H9 (cell line): ENCODE data around the gene RCSD1. TPM values are rescaled to one million over a fixed set of nuclear protein-coding genes. Genes with fewer than 3 reads are reported as not detected.

Experiments
- DNase-seq: peaks from one replicate; pipeline ENCODE4 v3.0.0-alpha.2; 2017
- H2AFZ ChIP-seq: one replicate; pipeline ENCODE4 v1.6.1; 2013; ENCODE audit warnings: mild to moderate bottlenecking, low read length, control low read depth, moderate library complexity
- H2AK5ac ChIP-seq: 2 replicates; pipeline ENCODE4 v1.6.1; 2013; ENCODE audit warnings: low read length, control low read depth, mixed read lengths; ENCODE audit not compliant: insufficient read length
- H2BK120ac ChIP-seq: one replicate; pipeline ENCODE4 v1.6.1; 2013; ENCODE audit warnings: low read depth, mild to moderate bottlenecking, low read length, control low read depth, inconsistent platforms; ENCODE audit not compliant: poor library complexity, severe bottlenecking
- H2BK12ac ChIP-seq: 2 replicates; pipeline ENCODE4 v1.6.1; 2013; ENCODE audit warnings: low read length, control low read depth, mixed read lengths, low read depth; ENCODE audit not compliant: insufficient read length
- H2BK15ac ChIP-seq: 2 replicates; pipeline ENCODE4 v1.6.1; 2013; ENCODE audit warnings: low read depth, low read length, control low read depth
- H2BK20ac ChIP-seq: one replicate; pipeline ENCODE4 v1.6.1; 2013; ENCODE audit warnings: low read depth, mild to moderate bottlenecking, low read length, control low read depth, inconsistent platforms; ENCODE audit not compliant: poor library complexity, severe bottlenecking
- H2BK5ac ChIP-seq: 2 replicates; pipeline ENCODE4 v1.6.1; 2013; ENCODE audit warnings: low read length, control low read depth, mixed read lengths; ENCODE audit not compliant: insufficient read length
- H3K14ac ChIP-seq: 2 replicates; pipeline ENCODE4 v1.6.1; 2013; ENCODE audit warnings: low read length, control low read depth; ENCODE audit not compliant: insufficient read depth
- H3K18ac ChIP-seq: 2 replicates; pipeline ENCODE4 v1.6.1; 2013; ENCODE audit warnings: low read depth, mild to moderate bottlenecking, mixed read lengths, low read length, control low read depth; ENCODE audit not compliant: insufficient read length
- H3K23ac ChIP-seq: 2 replicates; pipeline ENCODE4 v1.6.1; 2013; ENCODE audit warnings: low read length, control low read depth, mixed read lengths, low read depth; ENCODE audit not compliant: insufficient read length
- H3K23me2 ChIP-seq: 2 replicates; pipeline ENCODE4 v1.6.1; 2013; ENCODE audit warnings: low read depth, mild to moderate bottlenecking, mixed read lengths, low read length, control low read depth; ENCODE audit not compliant: insufficient read length, poor library complexity, severe bottlenecking
- H3K27ac ChIP-seq: 2 replicates; pipeline ENCODE4 v1.5.1; 2013; ENCODE audit warnings: low read length, control low read depth, mixed read lengths, low read depth; ENCODE audit not compliant: insufficient read length
- H3K27me3 ChIP-seq: 2 replicates; pipeline ENCODE4 v1.6.1; 2013; ENCODE audit warnings: low read length, control low read depth, inconsistent platforms; ENCODE audit not compliant: insufficient read depth
- H3K4ac ChIP-seq: 2 replicates; pipeline ENCODE4 v1.6.1; 2013; ENCODE audit warnings: low read depth, mild to moderate bottlenecking, control low read depth, inconsistent platforms, low read length, moderate library complexity
- H3K4me1 ChIP-seq: 2 replicates; pipeline ENCODE4 v1.6.1; 2013; ENCODE audit warnings: low read length, control low read depth, inconsistent platforms; ENCODE audit not compliant: insufficient read depth
- H3K4me2 ChIP-seq: 2 replicates; pipeline ENCODE4 v1.6.1; 2013; ENCODE audit warnings: low read length, control low read depth, mixed read lengths; ENCODE audit not compliant: insufficient read length, insufficient read depth
- H3K56ac ChIP-seq: 2 replicates; pipeline ENCODE4 v1.6.1; 2013; ENCODE audit warnings: low read depth, mild to moderate bottlenecking, mixed read lengths, low read length, control low read depth; ENCODE audit not compliant: insufficient read length
- H3K79me1 ChIP-seq: 2 replicates; pipeline ENCODE4 v1.6.1; 2013; ENCODE audit warnings: low read depth, mild to moderate bottlenecking, moderate library complexity, low read length, control low read depth, inconsistent platforms; ENCODE audit not compliant: insufficient read depth, poor library complexity, severe bottlenecking
- H3K79me2 ChIP-seq: 2 replicates; pipeline ENCODE4 v1.6.1; 2013; ENCODE audit warnings: low read length, control low read depth, inconsistent platforms; ENCODE audit not compliant: insufficient read depth
- H3K9ac ChIP-seq: 2 replicates; pipeline ENCODE4 v1.6.1; 2013; ENCODE audit warnings: low read length, control low read depth, mixed read lengths; ENCODE audit not compliant: insufficient read length; ENCODE audit errors: extremely low read depth
- H3K9me3 ChIP-seq: one replicate; pipeline ENCODE4 v1.6.1; 2013; ENCODE audit warnings: low read depth, low read length, inconsistent platforms; ENCODE audit not compliant: control insufficient read depth
- H3T11ph ChIP-seq: one replicate; pipeline ENCODE4 v1.6.1; 2013; ENCODE audit warnings: mild to moderate bottlenecking, low read length, control low read depth, inconsistent platforms
- H4K20me1 ChIP-seq: one replicate; pipeline ENCODE4 v1.6.1; 2013; ENCODE audit not compliant: control insufficient read depth, insufficient read length, insufficient read depth
- H4K5ac ChIP-seq: 2 replicates; pipeline ENCODE4 v1.6.1; 2013; ENCODE audit warnings: low read depth, mild to moderate bottlenecking, mixed read lengths, low read length, control low read depth; ENCODE audit not compliant: insufficient read length
- H4K8ac ChIP-seq: replicated peaks from 2 replicates; pipeline ENCODE4 v1.6.1; 2013; ENCODE audit warnings: low read length, control low read depth, mixed read lengths, low read depth; ENCODE audit not compliant: insufficient read length
- H4K91ac ChIP-seq: 2 replicates; pipeline ENCODE4 v1.6.1; 2013; ENCODE audit warnings: low read depth, mild to moderate bottlenecking, moderate library complexity, mixed read lengths, low read length, control low read depth; ENCODE audit not compliant: insufficient read length
- H3K27ac Mint-ChIP-seq, 3 experiments: 2 replicates in 2 of 3; 3 replicates in 1 of 3; pipeline ENCODE4 v1.8.0; 2020 to 2021; ENCODE audit warnings: mixed read lengths in 3 of 3, mild to moderate bottlenecking in 1 of 3, moderate library complexity in 1 of 3
- H3K27me3 Mint-ChIP-seq: 2 replicates; pipeline ENCODE4 v1.8.0; 2021; ENCODE audit warnings: low read depth, mild to moderate bottlenecking, moderate library complexity, mixed read lengths
- H3K36me3 Mint-ChIP-seq, 3 experiments: 2 replicates in 2 of 3; 3 replicates in 1 of 3; pipeline ENCODE4 v1.8.0; 2020 to 2021; ENCODE audit warnings: low read depth in 3 of 3, mixed read lengths in 3 of 3; ENCODE audit not compliant: insufficient read depth in 1 of 3
- H3K4me1 Mint-ChIP-seq, 2 experiments: 2 replicates each; pipeline ENCODE4 v1.8.0; 2020; ENCODE audit warnings: mixed read lengths in 2 of 2
- H3K4me3 Mint-ChIP-seq, 2 experiments: 2 replicates in 1 of 2; 3 replicates in 1 of 2; pipeline ENCODE4 v1.8.0; 2020 to 2021; ENCODE audit warnings: mild to moderate bottlenecking in 2 of 2, mixed read lengths in 2 of 2, moderate library complexity in 1 of 2
- H3K9me3 Mint-ChIP-seq, 2 experiments: 2 replicates in 1 of 2; 3 replicates in 1 of 2; pipeline ENCODE4 v1.8.0; 2020; ENCODE audit warnings: mild to moderate bottlenecking in 2 of 2, mixed read lengths in 2 of 2, moderate library complexity in 1 of 2
- WGBS: extraction: QIAGEN DNeasy Blood & Tissue Kit; methylation state at CpG from one replicate; pipeline ENCODE4 v1.1.7; 2013; ENCODE audit warnings: missing lambda C conversion rate, low lambda C conversion rate, mixed read lengths; ENCODE audit not compliant: insufficient read length; ENCODE audit errors: extremely low coverage; 5-methylcytosine and 5-hydroxymethylcytosine counted together
- total RNA-seq: library from RNA; stranded (reverse); gene quantifications from 2 replicates; pipeline ENCODE4 v1.2.1, GENCODE V29; 2021
- TF ChIP-seq, protein P1 (sequence below): fragments of 200-600 bp; sonication (generic); conservative IDR thresholded peaks from 3 replicates; pipeline ENCODE4 v1.8.0; 2021; ENCODE audit warnings: antibody characterized with exemption, mild to moderate bottlenecking

Gene RCSD1
- total RNA-seq, 1 experiment from 2014 or later: 0.13 TPM

DNA sequence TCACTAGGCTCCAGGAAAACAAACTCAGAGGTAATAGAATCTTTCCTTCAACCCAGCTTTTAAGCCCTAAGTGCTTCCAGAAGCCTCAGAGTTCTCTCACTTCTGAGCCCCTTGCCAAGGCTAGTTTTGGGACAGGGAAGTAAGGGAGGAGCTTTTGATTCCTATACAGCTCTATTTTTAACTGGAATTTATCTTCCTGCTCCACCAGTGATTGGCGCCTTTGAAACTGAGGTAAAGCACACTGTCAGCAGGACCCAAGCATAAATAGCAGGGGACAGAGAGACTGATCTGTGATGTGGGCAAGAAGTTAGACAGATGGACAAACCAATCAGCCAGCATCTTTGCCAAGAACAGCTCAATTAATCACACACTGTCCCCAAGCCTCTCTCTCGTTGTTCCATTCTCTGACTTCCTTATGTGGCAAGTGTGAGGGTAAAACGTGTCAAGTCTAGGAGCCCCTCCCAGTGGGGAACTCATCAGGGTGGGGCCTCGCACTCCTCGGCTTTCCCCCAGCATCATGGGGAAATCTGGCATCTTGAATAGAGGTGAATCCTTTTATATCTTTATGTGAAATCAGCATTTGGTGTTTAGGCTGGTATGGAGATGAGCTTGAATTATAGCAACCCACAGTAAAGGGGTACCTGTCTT, 51.5 kb downstream of the RCSD1 start:
- Mint-ChIP-seq H3K36me3 (no peaks in the 10 kb centered on the region), H3K4me3 (no peak overlapping the region), H3K27ac (no peak overlapping the region), H3K27me3 (peaks cover 3% of the 10 kb centered on the region; the same call in 1 of the 2 replicates), H3K4me1 (peaks cover 30 to 31% of the 10 kb centered on the region in 2 experiments), H3K9me3 (no peaks in the 10 kb centered on the region)
- DNase-seq: no peak
- no peak overlapping the region for H4K91ac ChIP-seq
- no peaks in the 10 kb centered on the region for H3K79me2 ChIP-seq
- no peak overlapping the region for H2BK15ac ChIP-seq
- H3K27ac ChIP-seq: no peak overlapping the region
- H3T11ph ChIP-seq: no peak overlapping the region
- no peak overlapping the region for H2BK5ac ChIP-seq
- H4K20me1 ChIP-seq: no peaks in the 10 kb centered on the region
- H2AK5ac ChIP-seq: no peak overlapping the region
- H3K4me2 ChIP-seq: no peak overlapping the region
- no peak overlapping the region for H4K5ac ChIP-seq
- H3K4me1 ChIP-seq: no peaks in the 10 kb centered on the region
- no peak overlapping the region for H3K9ac ChIP-seq
- H2BK120ac ChIP-seq: no peak overlapping the region
- no peaks in the 10 kb centered on the region for H3K23me2 ChIP-seq
- H3K56ac ChIP-seq: no peak overlapping the region
- H3K79me1 ChIP-seq: no peaks in the 10 kb centered on the region
- H3K23ac ChIP-seq: no peak overlapping the region
- H3K4ac ChIP-seq: no peak overlapping the region
- no peak overlapping the region for H4K8ac ChIP-seq
- no CpG with 5 or more reads among the region's 5 CpGs for WGBS
- H3K18ac ChIP-seq: no peak overlapping the region
- no peak overlapping the region for H2AFZ ChIP-seq
- H3K14ac ChIP-seq: no peak overlapping the region
- H2BK12ac ChIP-seq: no peak overlapping the region
- no peaks in the 10 kb centered on the region for H3K9me3 ChIP-seq
- TF ChIP-seq, protein P1, sequence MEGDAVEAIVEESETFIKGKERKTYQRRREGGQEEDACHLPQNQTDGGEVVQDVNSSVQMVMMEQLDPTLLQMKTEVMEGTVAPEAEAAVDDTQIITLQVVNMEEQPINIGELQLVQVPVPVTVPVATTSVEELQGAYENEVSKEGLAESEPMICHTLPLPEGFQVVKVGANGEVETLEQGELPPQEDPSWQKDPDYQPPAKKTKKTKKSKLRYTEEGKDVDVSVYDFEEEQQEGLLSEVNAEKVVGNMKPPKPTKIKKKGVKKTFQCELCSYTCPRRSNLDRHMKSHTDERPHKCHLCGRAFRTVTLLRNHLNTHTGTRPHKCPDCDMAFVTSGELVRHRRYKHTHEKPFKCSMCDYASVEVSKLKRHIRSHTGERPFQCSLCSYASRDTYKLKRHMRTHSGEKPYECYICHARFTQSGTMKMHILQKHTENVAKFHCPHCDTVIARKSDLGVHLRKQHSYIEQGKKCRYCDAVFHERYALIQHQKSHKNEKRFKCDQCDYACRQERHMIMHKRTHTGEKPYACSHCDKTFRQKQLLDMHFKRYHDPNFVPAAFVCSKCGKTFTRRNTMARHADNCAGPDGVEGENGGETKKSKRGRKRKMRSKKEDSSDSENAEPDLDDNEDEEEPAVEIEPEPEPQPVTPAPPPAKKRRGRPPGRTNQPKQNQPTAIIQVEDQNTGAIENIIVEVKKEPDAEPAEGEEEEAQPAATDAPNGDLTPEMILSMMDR: no peak
- no peaks in the 10 kb centered on the region for H3K27me3 ChIP-seq
- no peak overlapping the region for H2BK20ac ChIP-seq
